Activated T-cell treated with anti-CD3 and anti-CD28 coated beads for 1 hour (primary cell): ENCODE data around the gene CCNC.
A peak's percentile ranks its signal among the peaks of the same experiment; 100 is the strongest.

Experiments
- DNase-seq: peaks from one replicate; pipeline ENCODE4 v3.0.0-alpha.2; 2020; ENCODE audit warnings: low read depth

CCNC gene, protein sequence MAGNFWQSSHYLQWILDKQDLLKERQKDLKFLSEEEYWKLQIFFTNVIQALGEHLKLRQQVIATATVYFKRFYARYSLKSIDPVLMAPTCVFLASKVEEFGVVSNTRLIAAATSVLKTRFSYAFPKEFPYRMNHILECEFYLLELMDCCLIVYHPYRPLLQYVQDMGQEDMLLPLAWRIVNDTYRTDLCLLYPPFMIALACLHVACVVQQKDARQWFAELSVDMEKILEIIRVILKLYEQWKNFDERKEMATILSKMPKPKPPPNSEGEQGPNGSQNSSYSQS

GRCh38 chr6:99568103-99568933, at the start of gene CCNC:
CCNC (minus strand) TSS chr6:99568660; CDS start chr6:99568527, 133 bp downstream.
- DNase-seq = peak; percentile 81

- no peak for DNase-seq
Observed at GRCh38 chr6:99617131-99617530, 48.7 kb upstream of the CCNC start.

GRCh38 chr6:99614430-99615186, 46.1 kb upstream of the CCNC start:
- no peak for DNase-seq

GRCh38 chr6:99613705-99614429, 45.4 kb upstream of the CCNC start:
- no peak for DNase-seq

DNA sequence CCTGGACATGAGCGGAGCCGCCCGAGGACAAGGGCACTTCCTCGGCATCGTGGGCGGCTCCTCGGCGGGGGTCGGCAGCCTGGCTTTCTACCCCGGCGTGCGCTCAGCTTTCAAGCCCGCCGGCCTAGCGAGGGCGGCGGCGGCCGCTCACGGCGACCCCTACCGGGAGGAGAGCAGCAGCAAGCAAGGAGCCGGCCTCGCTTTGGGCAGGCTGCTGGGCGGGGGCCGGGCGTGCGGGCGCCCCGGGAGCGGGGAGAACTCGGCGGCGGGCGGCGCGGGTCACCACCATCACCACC, 44.9 kb upstream of the CCNC start:
- no peak for DNase-seq

DNA sequence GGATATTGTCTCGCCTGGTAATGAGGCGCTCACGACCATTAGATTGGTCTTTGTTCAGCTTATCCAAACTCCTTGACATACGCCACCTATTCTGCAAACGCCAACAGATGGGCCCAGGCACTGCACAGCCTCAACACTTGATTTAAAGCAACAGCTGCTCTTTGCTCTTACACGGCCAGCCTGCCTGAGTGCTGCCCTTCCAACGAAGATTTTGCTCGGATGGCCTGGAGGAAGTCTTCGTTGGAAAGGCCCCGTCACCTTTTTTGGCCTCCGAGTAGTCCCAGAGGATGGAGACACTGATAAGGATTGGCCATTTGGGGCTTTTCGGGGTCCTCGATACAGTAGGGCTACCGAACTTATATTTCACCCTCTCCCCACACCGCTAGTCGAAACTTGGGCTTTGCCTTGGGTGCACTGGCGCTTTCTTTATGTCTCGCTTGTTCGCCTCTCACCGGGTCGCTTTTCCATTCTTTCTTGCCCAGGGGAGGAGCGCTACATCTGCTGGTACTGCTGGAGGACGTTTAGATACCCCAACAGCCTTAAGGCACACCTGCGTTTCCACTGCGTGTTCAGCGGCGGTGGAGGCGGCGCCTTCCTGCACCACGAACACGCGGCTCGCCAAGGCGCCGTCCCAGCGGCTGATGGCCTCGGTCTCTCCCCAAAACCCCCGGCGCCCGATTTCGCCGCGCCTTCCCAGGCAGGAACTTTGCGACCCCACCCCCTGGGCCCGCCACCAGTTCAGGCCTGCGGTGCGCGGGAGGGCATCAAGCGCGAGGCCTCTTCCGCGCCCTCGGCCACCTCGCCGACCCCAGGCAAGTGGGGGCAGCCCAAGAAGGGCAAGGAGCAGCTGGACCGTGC, 44.3 kb upstream of the CCNC start:
- DNase-seq = no peak

DNA sequence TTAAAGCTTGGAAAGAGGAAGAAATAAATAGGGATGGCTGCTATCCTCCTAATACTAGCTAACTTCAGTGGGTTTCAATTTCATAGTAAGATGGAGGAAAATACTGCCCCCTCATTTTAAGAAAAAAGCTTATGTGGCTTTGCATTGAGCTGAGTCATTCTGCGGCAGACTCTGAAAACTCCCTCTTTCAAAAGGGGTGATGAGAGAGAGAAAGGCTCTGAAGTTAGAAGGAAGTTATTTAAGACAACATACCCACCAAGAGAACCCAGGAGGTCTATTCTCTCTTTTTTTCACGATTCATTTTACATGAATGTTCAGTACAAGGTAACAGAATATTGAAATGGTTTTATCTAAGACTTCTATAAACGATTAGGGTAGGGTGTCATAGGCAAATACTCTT, 42.7 kb upstream of the CCNC start:
- DNase-seq = no peak

GRCh38 chr6:99609905-99610489, 41.5 kb upstream of the CCNC start:
- DNase-seq = no peak

DNA sequence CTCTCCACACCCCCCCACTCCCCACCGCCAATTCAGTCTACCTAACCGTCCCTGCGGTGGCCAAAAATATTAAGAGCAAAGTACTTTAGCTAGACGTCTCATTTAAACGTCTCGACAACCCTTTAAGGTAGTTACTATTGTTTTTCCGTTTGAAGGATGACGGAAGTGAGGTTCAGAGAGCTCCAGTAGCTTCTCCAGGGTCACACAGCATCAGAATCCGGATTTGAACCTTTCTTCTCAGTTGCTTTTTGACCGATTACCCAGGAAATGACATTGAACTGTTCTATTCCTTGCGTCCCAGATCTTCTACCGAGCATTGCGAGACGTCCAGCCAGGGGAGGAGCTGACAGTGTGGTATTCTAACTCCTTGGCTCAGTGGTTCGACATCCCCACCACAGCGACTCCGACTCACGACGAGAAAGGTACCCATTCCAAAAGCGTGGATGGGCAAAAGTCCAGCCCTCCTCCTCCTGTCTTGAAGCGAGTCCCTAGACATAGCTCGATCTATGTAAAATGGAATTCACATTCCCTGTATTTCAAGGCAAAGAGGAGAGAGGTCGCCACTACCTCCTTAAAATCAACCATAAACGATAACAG, 40.5 kb upstream of the CCNC start:
- DNase-seq = no peak

- no peak for DNase-seq
Observed at GRCh38 chr6:99608059-99608885, 39.8 kb upstream of the CCNC start.

DNA sequence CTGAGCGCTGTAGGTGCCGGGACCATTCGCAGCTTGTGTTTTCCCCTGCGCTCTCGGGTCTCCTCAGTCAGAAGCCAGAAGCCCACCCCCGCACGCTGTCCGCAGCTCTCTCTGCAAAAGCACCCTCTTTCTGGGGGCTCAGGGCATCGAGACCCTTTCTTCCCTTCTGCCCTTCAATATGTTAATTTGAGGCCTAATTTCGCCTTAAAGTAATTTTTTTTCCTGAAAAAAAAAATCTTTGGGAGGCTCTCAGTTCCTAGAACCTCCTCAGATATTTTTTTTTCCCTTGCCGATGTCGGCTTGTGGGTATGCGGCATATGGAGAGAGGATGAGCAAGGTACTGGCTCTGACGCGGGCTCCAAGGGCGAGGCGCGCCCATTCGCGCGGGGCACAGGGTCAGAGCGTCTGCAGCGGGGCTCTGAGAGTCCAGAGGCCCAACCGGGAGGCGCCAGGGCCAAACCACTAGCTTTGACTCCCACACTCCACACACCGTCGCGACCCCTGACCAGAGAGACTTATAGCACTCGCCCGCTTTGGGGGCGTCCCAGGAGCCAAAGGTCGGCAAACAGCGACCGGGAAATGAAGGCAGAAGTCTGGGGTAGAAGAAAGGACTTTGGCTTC, 39.1 kb upstream of the CCNC start:
- DNase-seq = no peak

GRCh38 chr6:99606656-99607415, 38.4 kb upstream of the CCNC start, which contains the start of gene PRDM13:
PRDM13 (plus strand) TSS chr6:99606833; CDS start chr6:99607035, 202 bp downstream.
- DNase-seq = no peak

GRCh38 chr6:99605911-99606655, 37.6 kb upstream of the CCNC start:
- no peak for DNase-seq

- DNase-seq = no peak
Observed at GRCh38 chr6:99605074-99605734, 36.7 kb upstream of the CCNC start.

DNA sequence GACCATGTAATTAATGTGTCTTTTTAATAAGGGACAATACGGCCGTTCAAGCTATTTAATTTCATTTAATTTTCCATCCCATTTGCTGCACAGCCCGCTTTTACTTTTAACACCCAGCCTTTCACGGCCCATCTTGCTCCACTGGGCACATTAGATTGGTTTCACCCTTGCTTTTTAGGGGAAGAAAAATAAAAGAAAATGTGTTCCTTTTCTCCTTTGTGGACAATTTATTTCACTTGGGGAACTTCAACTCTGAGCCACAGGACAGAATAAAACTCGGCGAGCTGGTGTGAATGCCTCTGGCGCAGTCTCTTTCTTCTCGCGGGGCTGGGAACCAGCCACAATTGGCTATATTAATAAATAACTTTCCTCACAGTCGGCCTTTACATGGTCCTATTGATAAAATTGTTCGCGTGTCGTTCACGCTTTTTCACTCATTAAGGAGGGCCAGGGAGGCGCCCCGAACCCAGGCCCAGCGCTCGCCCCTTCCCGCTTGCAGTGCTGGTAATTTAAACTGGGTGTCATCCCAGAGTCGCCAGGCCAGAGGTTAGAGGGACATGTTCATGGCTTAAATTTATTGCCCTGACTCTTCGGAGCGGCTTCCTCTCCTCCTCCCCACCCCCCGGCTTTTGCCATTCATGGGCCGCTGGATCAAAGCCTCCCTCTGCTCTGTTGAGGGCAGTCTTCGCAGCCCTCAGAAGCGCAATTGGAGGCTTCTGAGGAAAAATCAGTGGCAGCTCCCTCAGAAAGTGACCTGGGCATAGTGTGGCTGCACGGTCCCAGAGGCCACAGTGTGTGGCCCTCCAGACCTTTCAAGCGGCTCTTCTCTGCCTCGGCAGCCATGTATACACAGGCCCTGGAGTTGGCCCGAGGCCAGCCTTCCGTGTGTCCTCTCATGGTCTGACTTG, 36.0 kb upstream of the CCNC start:
- no peak for DNase-seq
